ENCODE data around the gene FGA.
A peak's percentile ranks its signal among the peaks of the same experiment; 100 is the strongest.

The FGA gene

DNA sequence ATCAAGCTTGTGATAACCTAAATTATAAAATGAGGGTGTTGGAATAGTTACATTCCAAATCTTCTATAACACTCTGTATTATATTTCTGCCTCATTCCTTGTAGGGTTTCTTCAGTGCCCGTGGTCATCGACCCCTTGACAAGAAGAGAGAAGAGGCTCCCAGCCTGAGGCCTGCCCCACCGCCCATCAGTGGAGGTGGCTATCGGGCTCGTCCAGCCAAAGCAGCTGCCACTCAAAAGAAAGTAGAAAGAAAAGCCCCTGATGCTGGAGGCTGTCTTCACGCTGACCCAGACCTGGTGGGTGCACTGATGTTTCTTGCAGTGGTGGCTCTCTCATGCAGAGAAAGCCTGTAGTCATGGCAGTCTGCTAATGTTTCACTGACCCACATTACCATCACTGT, 24.8 kb downstream of the FGA start:
- FAIRE-seq (no peak), DNase-seq (ENCODE audit: insufficient read length, low spot score) (no peak)
- TF ChIP-seq, protein P1, sequence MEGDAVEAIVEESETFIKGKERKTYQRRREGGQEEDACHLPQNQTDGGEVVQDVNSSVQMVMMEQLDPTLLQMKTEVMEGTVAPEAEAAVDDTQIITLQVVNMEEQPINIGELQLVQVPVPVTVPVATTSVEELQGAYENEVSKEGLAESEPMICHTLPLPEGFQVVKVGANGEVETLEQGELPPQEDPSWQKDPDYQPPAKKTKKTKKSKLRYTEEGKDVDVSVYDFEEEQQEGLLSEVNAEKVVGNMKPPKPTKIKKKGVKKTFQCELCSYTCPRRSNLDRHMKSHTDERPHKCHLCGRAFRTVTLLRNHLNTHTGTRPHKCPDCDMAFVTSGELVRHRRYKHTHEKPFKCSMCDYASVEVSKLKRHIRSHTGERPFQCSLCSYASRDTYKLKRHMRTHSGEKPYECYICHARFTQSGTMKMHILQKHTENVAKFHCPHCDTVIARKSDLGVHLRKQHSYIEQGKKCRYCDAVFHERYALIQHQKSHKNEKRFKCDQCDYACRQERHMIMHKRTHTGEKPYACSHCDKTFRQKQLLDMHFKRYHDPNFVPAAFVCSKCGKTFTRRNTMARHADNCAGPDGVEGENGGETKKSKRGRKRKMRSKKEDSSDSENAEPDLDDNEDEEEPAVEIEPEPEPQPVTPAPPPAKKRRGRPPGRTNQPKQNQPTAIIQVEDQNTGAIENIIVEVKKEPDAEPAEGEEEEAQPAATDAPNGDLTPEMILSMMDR (IDR thresholded peaks at IDR 0.05; ENCODE audit: insufficient read depth, missing control alignments), result no peak

DNA sequence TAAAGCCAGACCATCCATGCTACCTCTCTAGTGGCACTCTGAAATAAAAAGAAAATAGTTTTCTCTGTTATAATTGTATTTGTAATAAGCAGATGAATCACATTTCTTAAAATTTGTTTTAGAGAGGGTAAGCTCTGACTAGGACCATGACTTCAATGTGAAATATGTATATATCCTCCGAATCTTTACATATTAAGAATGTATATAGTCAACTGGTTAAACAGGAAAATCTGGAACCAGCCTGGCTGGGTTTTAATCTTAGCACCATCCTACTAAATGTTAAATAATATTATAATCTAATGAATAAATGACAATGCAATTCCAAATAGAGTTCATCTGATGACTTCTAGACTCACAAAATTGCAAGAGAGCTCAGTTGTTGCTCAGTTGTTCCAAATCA, 26.2 kb downstream of the FGA start:
- TF ChIP-seq, protein P1 (IDR thresholded peaks at IDR 0.05; ENCODE audit: insufficient read depth, missing control alignments), result no peak
- DNase-seq (ENCODE audit: insufficient read length, low spot score) (no peak), FAIRE-seq (no peak)

DNA sequence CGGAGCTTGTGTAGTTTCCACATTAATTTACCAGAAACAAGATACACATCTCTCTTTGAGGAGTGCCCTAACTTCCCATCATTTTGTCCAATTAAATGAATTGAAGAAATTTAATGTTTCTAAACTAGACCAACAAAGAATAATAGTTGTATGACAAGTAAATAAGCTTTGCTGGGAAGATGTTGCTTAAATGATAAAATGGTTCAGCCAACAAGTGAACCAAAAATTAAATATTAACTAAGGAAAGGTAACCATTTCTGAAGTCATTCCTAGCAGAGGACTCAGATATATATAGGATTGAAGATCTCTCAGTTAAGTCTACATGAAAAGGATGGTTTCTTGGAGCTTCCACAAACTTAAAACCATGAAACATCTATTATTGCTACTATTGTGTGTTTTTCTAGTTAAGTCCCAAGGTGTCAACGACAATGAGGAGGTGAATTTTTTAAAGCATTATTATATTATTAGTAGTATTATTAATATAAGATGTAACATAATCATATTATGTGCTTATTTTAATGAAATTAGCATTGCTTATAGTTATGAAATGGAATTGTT, 27.8 kb downstream of the FGA start, which contains the start of gene FGB:
Gene FGB, plus strand, starts transcription at position 315 of the 558 bp plus-strand sequence. Its CDS starts 8 bp downstream, at position 323.
- no peak for FAIRE-seq
- TF ChIP-seq, protein P1 (IDR thresholded peaks at IDR 0.05; ENCODE audit: insufficient read depth, missing control alignments), result no peak
- no peak for DNase-seq (ENCODE audit: insufficient read length, low spot score)

DNA sequence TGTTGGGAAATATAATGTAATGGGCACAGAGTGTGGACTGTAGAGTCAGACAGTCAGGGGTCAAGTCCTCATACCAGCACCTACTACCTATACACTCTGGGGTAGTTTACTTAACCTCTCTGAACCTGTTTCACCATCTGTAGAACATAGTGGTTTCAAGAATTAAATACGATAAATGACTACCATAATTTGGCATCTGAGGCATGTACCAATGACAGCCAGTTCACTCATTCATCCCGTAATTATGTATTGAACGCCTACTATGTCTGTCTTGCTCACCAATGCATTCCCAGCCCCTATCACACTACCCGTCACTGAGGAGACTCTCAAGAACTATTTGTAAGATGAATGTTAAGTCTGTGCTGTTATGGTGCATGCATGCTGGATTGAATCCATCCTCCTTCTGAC, 29.7 kb downstream of the FGA start:
- FAIRE-seq (no peak), DNase-seq (ENCODE audit: insufficient read length, low spot score) (no peak)
- TF ChIP-seq, protein P1 (IDR thresholded peaks at IDR 0.05; ENCODE audit: insufficient read depth, missing control alignments), result no peak

DNA sequence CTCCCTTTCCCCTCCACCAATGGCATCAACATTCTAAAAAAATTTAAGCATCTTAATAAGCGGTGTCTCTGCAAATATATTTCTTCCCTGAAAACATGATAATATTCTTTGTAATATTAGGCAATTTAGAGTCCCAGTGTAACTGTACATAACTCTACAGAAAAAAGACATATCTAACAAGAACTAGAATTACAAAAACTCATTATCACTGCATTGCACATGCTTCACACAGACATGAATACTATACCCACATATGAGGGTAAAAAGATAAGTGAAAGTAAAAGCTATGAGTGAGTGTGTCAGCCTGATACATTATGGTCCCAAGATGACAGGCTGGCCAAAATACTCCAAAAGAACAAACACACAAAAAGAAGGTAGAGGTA, 30.1 kb downstream of the FGA start:
- no peak for FAIRE-seq

DNA sequence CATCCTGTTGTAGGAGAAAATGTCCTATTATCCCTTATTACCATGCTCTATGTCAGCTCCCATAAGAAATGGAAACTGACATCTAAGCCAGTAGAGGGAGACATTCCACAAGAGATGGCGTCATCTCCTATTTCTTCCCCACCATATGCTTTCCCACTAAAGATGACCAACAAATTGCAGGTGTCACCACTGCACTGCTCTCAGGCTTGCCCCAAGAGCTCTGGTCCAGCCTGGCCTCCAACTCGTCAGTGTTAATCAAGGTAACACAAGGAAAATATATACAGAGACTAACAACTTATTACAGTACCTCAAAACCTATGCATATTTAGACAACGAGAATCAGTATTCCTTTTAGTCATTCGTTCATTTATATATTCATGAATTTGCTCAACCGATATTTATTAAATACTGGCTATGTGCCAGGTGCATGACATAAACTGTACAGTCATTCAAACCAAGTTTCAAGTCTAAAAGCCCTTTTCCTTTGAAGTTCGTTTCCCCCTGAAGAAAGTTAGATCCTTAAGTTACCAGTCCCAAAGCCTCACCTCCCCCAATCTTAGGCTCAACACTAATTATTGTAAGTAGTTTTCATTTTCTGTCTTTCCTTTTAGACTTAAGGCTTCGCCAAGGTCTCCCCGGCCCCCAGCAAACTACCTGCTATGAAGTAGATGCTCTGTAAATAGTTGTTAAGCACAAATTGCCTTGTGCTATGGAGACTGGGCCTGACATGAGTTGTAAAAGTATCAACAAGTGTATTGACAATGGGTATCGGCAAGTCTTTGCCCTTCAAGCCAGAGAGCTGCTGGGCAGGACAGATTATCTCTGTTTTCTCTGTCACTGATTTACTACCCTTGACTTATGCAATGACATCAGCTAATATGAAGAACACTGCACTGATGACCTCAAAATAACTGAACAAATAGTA, 30.8 kb downstream of the FGA start:
- peak; percentile 84 for FAIRE-seq
- TF ChIP-seq, protein P1 (IDR thresholded peaks at IDR 0.05; ENCODE audit: insufficient read depth, missing control alignments), result peak; percentile 65
- DNase-seq (ENCODE audit: insufficient read length, low spot score), result no peak

More for the DNA sequence above, 30.1 kb downstream of the FGA start:
- TF ChIP-seq, protein P1 (IDR thresholded peaks at IDR 0.05; ENCODE audit: insufficient read depth, missing control alignments), result no peak
- DNase-seq (ENCODE audit: insufficient read length, low spot score), result no peak

DNA sequence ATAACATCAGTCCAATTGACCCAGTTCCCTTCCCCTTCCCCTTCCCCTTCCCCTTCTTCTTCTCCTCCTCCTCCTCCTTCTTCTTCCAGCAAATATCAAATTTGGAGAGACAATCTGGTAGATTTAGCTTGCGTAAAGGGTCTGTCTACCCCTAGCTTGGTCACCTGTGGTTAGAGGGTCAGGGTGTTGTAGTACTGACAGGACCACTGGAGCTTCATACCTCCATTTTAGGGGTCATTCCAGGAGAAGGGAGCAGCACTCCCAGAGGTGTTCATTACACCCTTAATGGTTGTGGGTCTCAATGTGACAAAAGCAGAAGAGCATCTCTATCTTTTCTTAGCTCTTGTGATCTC, 31.4 kb downstream of the FGA start:
- no peak for DNase-seq (ENCODE audit: insufficient read length, low spot score)
- TF ChIP-seq, protein P1 (IDR thresholded peaks at IDR 0.05; ENCODE audit: insufficient read depth, missing control alignments), result no peak
- FAIRE-seq, result no peak
